CD4-positive, CD25-positive, alpha-beta regulatory T cell (primary cell): Measurements from ENCODE around the gene NBAS. TPM values are rescaled to one million over a fixed set of nuclear protein-coding genes. Genes with fewer than 3 reads are reported as not detected.

Experiments used
- ATAC-seq, 2 donors: fragments of 150-1000 bp; cut with Tn5 transposase; one replicate each; pipeline ENCODE4 v1.10.0; 2021; ENCODE audit warnings: low read depth in 2 of 2, moderate number of reproducible peaks in 2 of 2, moderate library complexity in 1 of 2
- DNase-seq, 3 donors: peaks; one replicate each; pipeline versions ENCODE4 v3.0.0 to v3.0.0-alpha.2; 2012 to 2022; ENCODE audit warnings: mixed read lengths in 1 of 3
- H3K27ac ChIP-seq: one replicate; pipeline ENCODE4 v1.7.0; 2013; ENCODE audit warnings: mild to moderate bottlenecking, low read length; ENCODE audit not compliant: insufficient read depth, poor library complexity, severe bottlenecking
- H3K27me3 ChIP-seq: one replicate; pipeline ENCODE4 v1.7.0; 2013; ENCODE audit warnings: low read length; ENCODE audit not compliant: control insufficient read depth, insufficient read depth
- H3K36me3 ChIP-seq: one replicate; pipeline ENCODE4 v1.7.0; 2013; ENCODE audit warnings: mild to moderate bottlenecking, low read length, moderate library complexity; ENCODE audit not compliant: control insufficient read depth, insufficient read depth
- H3K4me1 ChIP-seq: 2 replicates; pipeline ENCODE4 v1.7.0; 2013; ENCODE audit warnings: mild to moderate bottlenecking, low read length; ENCODE audit not compliant: insufficient read depth, control insufficient read depth, poor library complexity, severe bottlenecking
- H3K4me3 ChIP-seq: one replicate; pipeline ENCODE4 v1.7.0; 2013; ENCODE audit warnings: low read depth, mild to moderate bottlenecking, low read length, moderate library complexity
- H3K9me3 ChIP-seq, 2 experiments: 1 replicate in 1 of 2; 2 replicates in 1 of 2; pipeline ENCODE4 v1.7.0; 2013; ENCODE audit warnings: low read length in 2 of 2, mild to moderate bottlenecking in 1 of 2, moderate library complexity in 1 of 2; ENCODE audit not compliant: control insufficient read depth in 2 of 2
- H3K27ac Mint-ChIP-seq, 3 donors: one replicate each; pipeline ENCODE4 v1.8.0; 2020 to 2022; ENCODE audit warnings: mild to moderate bottlenecking in 3 of 3, mixed read lengths in 3 of 3, moderate library complexity in 2 of 3
- H3K27me3 Mint-ChIP-seq: one replicate; pipeline ENCODE4 v1.8.0; 2022; ENCODE audit warnings: mild to moderate bottlenecking, mixed read lengths
- H3K36me3 Mint-ChIP-seq: one replicate; pipeline ENCODE4 v1.8.0; 2020; ENCODE audit warnings: mixed read lengths
- H3K4me1 Mint-ChIP-seq, 4 donors: one replicate each; pipeline ENCODE4 v1.8.0; 2020 to 2022; ENCODE audit warnings: mixed read lengths in 4 of 4, mild to moderate bottlenecking in 1 of 4
- H3K4me3 Mint-ChIP-seq, 4 donors: one replicate each; pipeline ENCODE4 v1.8.0; 2020 to 2022; ENCODE audit warnings: mild to moderate bottlenecking in 4 of 4, mixed read lengths in 4 of 4, moderate library complexity in 3 of 4
- H3K9me3 Mint-ChIP-seq, 7 donors: one replicate each; pipeline ENCODE4 v1.8.0; 2020 to 2022; ENCODE audit warnings: mixed read lengths in 7 of 7, mild to moderate bottlenecking in 3 of 7, moderate library complexity in 2 of 7
- polyA plus RNA-seq, 4 donors: library from polyadenylated mRNA; unstranded; fragments of 300-500 nt; fragmentation: Illumina TruSeq; gene quantifications; one replicate each; pipeline ENCODE4 v1.2.3, GENCODE V29; 2021
- total RNA-seq: library from RNA; stranded (reverse); gene quantifications from one replicate; pipeline ENCODE4 v1.2.3, GENCODE V29; 2022

Gene NBAS
- total and polyA plus RNA-seq, 5 donors from 2014 or later = 18.5 to 31.9 (median 19.5) TPM

DNA sequence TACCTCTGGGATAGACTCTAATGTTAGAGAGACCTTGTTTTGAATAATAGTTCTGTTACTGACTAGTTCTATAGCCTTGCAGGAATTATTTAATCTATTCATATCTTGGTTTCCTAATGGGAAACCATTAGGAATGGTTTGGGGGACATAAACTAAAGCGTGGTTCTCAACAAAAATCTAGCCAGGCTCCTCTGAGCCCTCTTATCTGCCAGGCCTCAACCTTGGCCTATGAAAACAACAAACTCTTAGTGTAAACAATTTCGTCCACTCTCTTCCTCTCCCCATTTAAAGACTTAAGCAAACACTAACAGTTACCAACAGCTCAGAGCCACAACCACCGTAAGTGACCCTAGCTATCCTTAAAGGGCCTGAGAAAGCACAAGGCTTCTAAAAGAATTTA lies 10.6 kb upstream of the NBAS start:
- ATAC-seq (no peak), DNase-seq (no peak)
- Mint-ChIP-seq H3K27ac (no peak overlapping the region), H3K4me1 (peaks cover 0 to 4% (median 0%) of the 10 kb centered on the region in 4 donors), H3K27me3 (peaks cover 5% of the 10 kb centered on the region), H3K36me3 (no peaks in the 10 kb centered on the region), H3K4me3 (no peak overlapping the region), H3K9me3 (no peaks in the 10 kb centered on the region)
- Histone ChIP-seq H3K4me1 (no peaks in the 10 kb centered on the region), H3K27ac (no peak overlapping the region), H3K4me3 (no peak overlapping the region), H3K36me3 (no peaks in the 10 kb centered on the region), H3K9me3 (no peaks in the 10 kb centered on the region), H3K27me3 (no peaks in the 10 kb centered on the region)

DNA sequence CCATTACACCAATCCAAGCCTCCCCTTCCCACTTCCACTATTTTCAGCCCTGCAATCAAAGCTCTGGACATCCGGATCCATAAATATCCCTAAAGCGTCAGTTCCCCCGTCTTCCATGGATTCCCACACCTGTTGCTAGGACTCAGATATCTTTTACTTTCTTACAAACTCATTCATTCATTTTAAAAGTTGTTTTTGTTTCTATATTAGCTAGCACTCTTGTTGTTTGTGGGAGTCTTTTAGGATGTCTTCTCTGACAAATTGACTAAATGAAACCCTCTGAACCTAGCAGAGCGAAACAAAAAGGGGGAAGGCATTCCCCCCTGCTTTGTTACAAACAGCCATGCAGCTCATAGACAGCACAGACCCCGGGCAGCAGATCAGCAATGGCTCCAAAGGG lies 9.0 kb upstream of the NBAS start:
- Mint-ChIP-seq H3K4me3 (no peak overlapping the region), H3K27me3 (peaks cover 5% of the 10 kb centered on the region), H3K4me1 (peaks cover 0 to 4% (median 0%) of the 10 kb centered on the region in 4 donors), H3K9me3 (no peaks in the 10 kb centered on the region), H3K36me3 (no peaks in the 10 kb centered on the region), H3K27ac (peak overlapping the region in 1 of 3 donors; percentile 11)
- H3K36me3 ChIP-seq = no peaks in the 10 kb centered on the region
- H3K9me3 ChIP-seq = no peaks in the 10 kb centered on the region
- ATAC-seq (no peak), DNase-seq (no peak)
- H3K4me3 ChIP-seq = no peak overlapping the region
- H3K27ac ChIP-seq = no peak overlapping the region
- no peaks in the 10 kb centered on the region for H3K27me3 ChIP-seq
- H3K4me1 ChIP-seq = no peaks in the 10 kb centered on the region

DNA sequence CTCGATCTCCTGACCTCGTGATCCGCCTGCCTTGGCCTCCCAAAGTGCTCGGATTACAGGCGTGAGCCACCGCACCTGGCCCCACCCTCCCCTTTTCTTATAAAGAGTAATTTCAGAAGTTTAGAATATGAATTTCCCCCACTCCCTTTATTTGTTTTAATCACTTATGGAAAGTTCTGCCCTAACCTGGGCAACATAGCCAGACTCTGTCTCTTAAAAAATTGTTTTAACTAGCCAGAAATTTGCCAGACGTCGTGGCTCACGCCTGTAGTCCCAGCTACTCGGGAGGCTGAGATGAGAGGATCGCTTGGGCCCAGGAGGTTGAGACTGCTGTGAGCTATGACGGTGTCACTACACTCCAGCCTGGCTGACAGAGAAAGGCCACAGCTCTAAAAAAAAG lies 7.7 kb upstream of the NBAS start:
- Histone ChIP-seq H3K36me3 (no peaks in the 10 kb centered on the region), H3K27me3 (no peaks in the 10 kb centered on the region), H3K4me3 (no peak overlapping the region), H3K4me1 (no peaks in the 10 kb centered on the region), H3K9me3 (no peaks in the 10 kb centered on the region), H3K27ac (no peak overlapping the region)
- Mint-ChIP-seq H3K27me3 (peaks cover 5% of the 10 kb centered on the region), H3K9me3 (no peaks in the 10 kb centered on the region), H3K36me3 (no peaks in the 10 kb centered on the region), H3K4me3 (no peak overlapping the region), H3K4me1 (peaks cover 0 to 4% (median 0%) of the 10 kb centered on the region in 4 donors), H3K27ac (no peak overlapping the region)
- no peak for ATAC-seq
- DNase-seq = no peak

DNA sequence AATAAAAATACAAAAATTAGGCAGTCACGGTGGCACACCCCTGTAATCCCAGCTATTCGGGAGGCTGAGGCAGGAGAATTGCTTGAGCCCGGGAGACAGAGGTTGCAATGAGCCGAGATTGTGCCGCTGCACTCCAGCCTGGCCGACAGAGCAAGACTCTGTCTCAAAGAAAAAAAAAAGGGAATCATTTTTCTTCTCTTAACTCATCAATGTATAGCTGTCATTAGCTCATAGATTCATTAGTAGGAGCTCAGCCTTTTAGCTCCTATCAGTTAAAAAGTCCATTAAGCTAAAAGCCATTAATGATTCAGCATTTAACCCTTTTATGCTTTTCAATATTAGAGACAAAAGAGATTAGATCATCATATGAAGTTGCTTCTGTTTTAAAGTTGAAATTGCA lies 5.8 kb upstream of the NBAS start:
- ATAC-seq = no peak
- Mint-ChIP-seq H3K27me3 (peaks cover 10% of the 10 kb centered on the region), H3K27ac (no peak overlapping the region), H3K4me3 (no peak overlapping the region), H3K9me3 (no peaks in the 10 kb centered on the region), H3K36me3 (no peaks in the 10 kb centered on the region), H3K4me1 (peaks cover 2 to 15% (median 5%) of the 10 kb centered on the region in 4 donors)
- Histone ChIP-seq H3K9me3 (no peaks in the 10 kb centered on the region), H3K36me3 (no peaks in the 10 kb centered on the region), H3K27ac (no peak overlapping the region), H3K4me1 (peaks cover 4% of the 10 kb centered on the region), H3K4me3 (no peak overlapping the region), H3K27me3 (no peaks in the 10 kb centered on the region)
- DNase-seq = no peak

DNA sequence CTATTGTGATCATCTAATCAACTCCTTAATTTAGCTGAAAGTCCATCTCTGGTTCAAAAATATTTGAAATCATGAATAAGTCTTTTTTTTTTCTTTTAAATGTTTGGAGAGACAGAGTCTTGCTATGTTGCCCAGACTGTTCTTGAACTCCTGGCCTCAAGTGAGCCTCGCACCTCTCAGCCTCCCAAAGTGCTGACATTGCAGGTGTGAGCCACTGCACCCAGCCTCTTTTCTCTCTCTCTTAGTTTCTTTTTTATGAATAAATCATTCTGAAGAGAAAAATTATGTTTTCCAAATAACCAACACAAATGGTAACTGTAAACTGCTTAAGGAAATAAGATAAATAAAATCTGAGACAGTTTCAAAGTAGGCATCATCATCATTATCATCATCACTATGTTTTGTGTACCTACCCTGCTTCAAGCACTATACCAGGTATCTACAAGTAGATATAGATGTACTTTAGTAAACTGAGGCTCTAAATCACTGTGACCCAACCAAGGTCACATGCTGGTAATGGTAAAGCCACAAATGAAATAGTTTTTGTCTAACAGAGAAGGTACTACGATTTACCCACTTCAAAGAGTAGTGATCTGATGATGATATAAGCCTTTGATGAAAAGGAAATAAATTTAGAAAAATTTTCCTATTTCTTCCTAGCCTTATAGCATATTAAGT lies 5.0 kb upstream of the NBAS start:
- no peak overlapping the region for H3K27ac ChIP-seq
- H3K9me3 Mint-ChIP-seq = no peaks in the 10 kb centered on the region
- no peak overlapping the region for H3K4me3 Mint-ChIP-seq
- peaks cover 10% of the 10 kb centered on the region for H3K27me3 Mint-ChIP-seq
- H3K4me3 ChIP-seq = no peak overlapping the region
- ATAC-seq (no peak), DNase-seq (no peak)
- no peaks in the 10 kb centered on the region for H3K36me3 Mint-ChIP-seq
- H3K27ac Mint-ChIP-seq = no peak overlapping the region
- H3K27me3 ChIP-seq = no peaks in the 10 kb centered on the region
- H3K36me3 ChIP-seq = no peaks in the 10 kb centered on the region
- peaks cover 8% of the 10 kb centered on the region for H3K4me1 ChIP-seq
- H3K9me3 ChIP-seq = no peaks in the 10 kb centered on the region
- peaks cover 7 to 22% (median 11%) of the 10 kb centered on the region in 4 donors for H3K4me1 Mint-ChIP-seq

DNA sequence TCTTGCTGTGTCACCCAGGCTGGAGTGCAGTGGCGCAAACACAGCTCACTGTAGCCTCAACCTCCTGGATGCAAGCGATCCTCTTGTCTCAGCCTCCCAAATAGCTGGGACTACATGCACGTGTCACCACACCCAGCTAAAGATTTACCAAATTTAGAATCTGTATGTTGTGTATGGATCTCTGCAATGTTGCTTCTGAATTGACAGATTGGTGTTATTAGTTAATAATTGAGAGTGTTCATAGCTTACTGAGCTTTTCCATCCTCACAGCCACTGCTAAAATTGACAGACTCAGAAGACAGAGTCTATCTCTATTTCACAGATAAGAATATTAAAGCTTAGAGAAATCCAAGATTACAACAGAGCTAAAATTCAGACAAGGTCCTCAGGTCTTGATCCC lies 4.3 kb upstream of the NBAS start:
- DNase-seq (no peak), ATAC-seq (no peak)
- Mint-ChIP-seq H3K4me1 (peaks cover 9 to 29% (median 14%) of the 10 kb centered on the region in 4 donors), H3K36me3 (no peaks in the 10 kb centered on the region), H3K4me3 (peak overlapping the region in 1 of 4 donors; percentile 17), H3K27ac (no peak overlapping the region), H3K27me3 (peaks cover 10% of the 10 kb centered on the region), H3K9me3 (no peaks in the 10 kb centered on the region)
- Histone ChIP-seq H3K4me1 (peaks cover 8% of the 10 kb centered on the region), H3K4me3 (no peak overlapping the region), H3K9me3 (no peaks in the 10 kb centered on the region), H3K36me3 (no peaks in the 10 kb centered on the region), H3K27me3 (no peaks in the 10 kb centered on the region), H3K27ac (no peak overlapping the region)

DNA sequence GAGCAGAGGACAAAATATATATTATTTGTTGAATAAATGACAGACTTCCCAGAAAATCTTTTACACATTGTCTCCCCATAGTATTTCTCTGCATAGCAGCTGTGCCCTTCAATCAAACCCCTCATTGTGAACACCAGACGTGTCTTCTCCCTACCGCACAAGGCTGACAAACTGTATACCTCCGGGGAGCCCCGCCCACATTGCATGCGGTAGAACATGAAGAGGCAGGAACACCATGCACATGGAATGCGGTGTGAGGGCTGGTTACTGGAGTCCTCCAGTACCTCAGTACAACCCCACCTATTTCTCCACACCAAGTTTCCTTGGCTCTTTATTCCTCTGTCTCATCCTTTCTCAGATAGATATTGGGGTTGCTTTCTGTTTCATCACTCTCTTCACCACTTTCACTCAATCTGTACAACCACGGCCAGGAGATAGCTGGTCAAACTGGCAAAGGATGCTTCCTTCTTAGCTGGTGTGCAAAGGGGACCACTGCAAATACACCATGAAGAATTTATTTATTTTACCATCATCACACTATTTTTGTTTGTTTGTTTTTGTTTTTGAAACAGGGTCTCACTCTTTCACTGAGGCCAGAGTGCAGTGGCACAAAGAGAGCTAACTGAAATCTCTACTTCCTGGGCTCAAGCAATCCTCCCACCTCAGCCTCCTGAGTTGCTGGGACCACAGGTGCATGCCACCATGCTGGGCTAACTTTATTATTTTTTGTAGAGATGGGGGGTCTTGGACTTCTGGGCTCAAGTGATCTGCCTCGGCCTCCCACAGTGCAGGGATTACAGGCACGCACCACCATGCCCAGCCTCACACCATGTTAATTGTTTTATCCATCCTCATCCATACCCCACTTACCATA lies 2.3 kb upstream of the NBAS start:
- ATAC-seq (no peak), DNase-seq (no peak)
- no peaks in the 10 kb centered on the region for H3K36me3 ChIP-seq
- H3K9me3 Mint-ChIP-seq = no peaks in the 10 kb centered on the region
- peak overlapping the region in 2 of 3 donors; percentile 63 to 99 for H3K27ac Mint-ChIP-seq
- peaks cover 6% of the 10 kb centered on the region for H3K27me3 Mint-ChIP-seq
- H3K4me3 ChIP-seq = no peak overlapping the region
- peak overlapping the region; percentile 37 to 70 (median 60) for H3K4me3 Mint-ChIP-seq
- H3K36me3 Mint-ChIP-seq = no peaks in the 10 kb centered on the region
- no peaks in the 10 kb centered on the region for H3K27me3 ChIP-seq
- no peaks in the 10 kb centered on the region for H3K9me3 ChIP-seq
- H3K4me1 ChIP-seq = peaks cover 18% of the 10 kb centered on the region
- no peak overlapping the region for H3K27ac ChIP-seq
- H3K4me1 Mint-ChIP-seq = peaks cover 21 to 40% (median 28%) of the 10 kb centered on the region in 4 donors
